Esophagus squamous epithelium (tissue), 5 donors: ENCODE measurements around the gene ARHGAP45. TPM values are rescaled to one million over a fixed set of nuclear protein-coding genes. Genes with fewer than 3 reads are reported as not detected.

Experiments
- DNase-seq: peaks from one replicate; lab custom pipeline; 2025; lab: John Stamatoyannopoulos, UW
- H3K27ac ChIP-seq, 4 donors: fragments of 200-600 bp; sonication (generic); one replicate each; pipeline ENCODE4 v1.5.1; 2016 to 2019; ENCODE audit warnings: mild to moderate bottlenecking in 1 of 4
- H3K27me3 ChIP-seq, 4 donors: fragments of 200-600 bp; sonication (generic); 1 replicate in 3 of 4; 2 replicates in 1 of 4; pipeline versions ENCODE4 v1.5.1 to v1.6.0; 2017 to 2021; ENCODE audit warnings: antibody characterized with exemption in 1 of 4
- H3K36me3 ChIP-seq, 3 donors: fragments of 200-600 bp; sonication (generic); one replicate each; pipeline ENCODE4 v1.5.1; 2016 to 2019
- H3K4me1 ChIP-seq, 3 donors: fragments of 200-600 bp; sonication (generic); one replicate each; pipeline ENCODE4 v1.5.1; 2017 to 2019
- H3K4me3 ChIP-seq, 4 donors: fragments of 200-600 bp; sonication (generic); 1 replicate in 3 of 4; 2 replicates in 1 of 4; pipeline ENCODE4 v1.5.1; 2016 to 2019; ENCODE audit warnings: mild to moderate bottlenecking in 2 of 4, moderate library complexity in 1 of 4
- H3K9me3 ChIP-seq, 3 donors: fragments of 200-600 bp; sonication (generic); one replicate each; pipeline ENCODE4 v1.5.1; 2016 to 2019
- CTCF ChIP-seq, 6 experiments: fragments of 450-650 bp in 4 of 6; fragments of 200-600 bp in 2 of 6; sonication (generic) in 2 of 6; IDR thresholded peaks; one replicate each; pipeline ENCODE4 v1.5.1; 2016 to 2019; ENCODE audit warnings: antibody characterized with exemption in 6 of 6, mild to moderate bottlenecking in 4 of 6, moderate library complexity in 4 of 6
- POLR2A ChIP-seq, 4 donors: fragments of 450-650 bp; IDR thresholded peaks; one replicate each; pipeline ENCODE4 v1.6.1; 2017; ENCODE audit warnings: antibody characterized with exemption in 4 of 4, mild to moderate bottlenecking in 4 of 4, moderate library complexity in 3 of 4
- WGBS, 2 donors: methylation state at CpG; one replicate each; pipeline ENCODE4 v1.1.5; 2018; 5-methylcytosine and 5-hydroxymethylcytosine counted together
- intact Hi-C: fragments of 100-400 bp; cut with DNase I; formaldehyde crosslinking; loops from one replicate; pipeline ENCODE4 v1.15.0; 2022
- total RNA-seq, 4 donors: library from RNA; depleted of rRNA; stranded (reverse); fragments of >200 nt; gene quantifications; one replicate each; pipeline ENCODE4 v1.1.0, GENCODE V29; 2016
- donor health status: DM: yes; HTN: yes; CAD: no.

ARHGAP45 gene
- 10 to 100 TPM in 3 of 4 donors, 1 to 10 TPM in 1; 8.2 to 39.3 (median 12.5) TPM for total RNA-seq

GRCh38 chr19:1066748-1067340, at the start of gene ARHGAP45:
TSS of gene ARHGAP45 (plus strand) at chr19:1067167. CDS start at chr19:1067406, 239 bp downstream.
- Histone ChIP-seq H3K27me3 (peaks cover 9 to 76% (median 14%) of the 10 kb centered on the region in 4 donors), H3K9me3 (no peaks in the 10 kb centered on the region), H3K27ac (peak within 1 kb of the TSS; percentile 66 to 85 (median 76)), H3K36me3 (no peaks in the 10 kb centered on the region), H3K4me3 (peak within 1 kb of the TSS; percentile 27 to 69 (median 44)), H3K4me1 (peaks cover 33 to 76% (median 43%) of the 10 kb centered on the region in 3 donors)
- WGBS, 2 donors: 0% methylated on average over 2 of the region's 61 CpGs; no CpG with 5 or more reads in 1 of the 2 donors
- TF ChIP-seq POLR2A (IDR thresholded peaks at IDR 0.05): peak in 1 of 4 donors; percentile 45
- no peak for TF ChIP-seq CTCF (IDR thresholded peaks at IDR 0.05)
- DNase-seq: no peak
- intact Hi-C loops: no loop called here

GRCh38 chr19:1017906-1018305, 49.1 kb upstream of the ARHGAP45 start:
- Histone ChIP-seq H3K27ac (peak overlapping the region; percentile 89 to 97 (median 94)), H3K4me1 (peaks cover 56 to 82% (median 63%) of the 10 kb centered on the region in 3 donors), H3K9me3 (no peaks in the 10 kb centered on the region), H3K4me3 (peak overlapping the region in 3 of 4 donors; percentile 12 to 51 (median 16)), H3K36me3 (peaks cover 7 to 25% (median 14%) of the 10 kb centered on the region in 3 donors), H3K27me3 (no peaks in the 10 kb centered on the region)
- TF ChIP-seq CTCF (IDR thresholded peaks at IDR 0.05) (no peak), POLR2A (IDR thresholded peaks at IDR 0.05) (no peak)
- 86 to 100% methylated on average over 1 to 6 of the region's 9 CpGs for WGBS, 2 donors
- intact Hi-C loops: no loop called here
- DNase-seq: no peak

GRCh38 chr19:1018393-1018792, 48.6 kb upstream of the ARHGAP45 start:
- TF ChIP-seq CTCF (IDR thresholded peaks at IDR 0.05): no peak
- no peak for DNase-seq
- Histone ChIP-seq H3K27ac (peak overlapping the region; percentile 89 to 97 (median 94)), H3K27me3 (no peaks in the 10 kb centered on the region), H3K4me1 (peaks cover 56 to 87% (median 67%) of the 10 kb centered on the region in 3 donors), H3K4me3 (no peak overlapping the region), H3K9me3 (no peaks in the 10 kb centered on the region), H3K36me3 (peaks cover 7 to 20% (median 10%) of the 10 kb centered on the region in 3 donors)
- 58 to 63% methylated on average over 4 of the region's 5 CpGs for WGBS, 2 donors
- intact Hi-C loops: no loop called here

- intact Hi-C loops: no loop called here
- H3K4me3 ChIP-seq: peak overlapping the region; percentile 86 to 95 (median 94)
These were observed 47.9 kb upstream of the ARHGAP45 start for GRCh38 chr19:1018932-1019615.

More at GRCh38 chr19:1018932-1019615, 47.9 kb upstream of the ARHGAP45 start:
- DNase-seq: no peak
- peak overlapping the region; percentile 52 to 97 (median 94) for H3K27ac ChIP-seq
- 10 to 24% methylated on average over 2 to 9 of the region's 17 CpGs for WGBS, 2 donors
- H3K4me1 ChIP-seq: peaks cover 56 to 81% (median 67%) of the 10 kb centered on the region in 3 donors
- H3K27me3 ChIP-seq: no peaks in the 10 kb centered on the region
- H3K36me3 ChIP-seq: peaks cover 1 to 14% (median 3%) of the 10 kb centered on the region in 3 donors
- TF ChIP-seq POLR2A (IDR thresholded peaks at IDR 0.05) (no peak), CTCF (IDR thresholded peaks at IDR 0.05) (no peak)
- no peaks in the 10 kb centered on the region for H3K9me3 ChIP-seq
